Measurements from ENCODE around the gene COL5A2.

Gene COL5A2

GRCh38 chr2:188993247-188993646, 186.3 kb downstream of the COL5A2 start:
- DNase-seq (ENCODE audit: low spot score): no peak

DNA sequence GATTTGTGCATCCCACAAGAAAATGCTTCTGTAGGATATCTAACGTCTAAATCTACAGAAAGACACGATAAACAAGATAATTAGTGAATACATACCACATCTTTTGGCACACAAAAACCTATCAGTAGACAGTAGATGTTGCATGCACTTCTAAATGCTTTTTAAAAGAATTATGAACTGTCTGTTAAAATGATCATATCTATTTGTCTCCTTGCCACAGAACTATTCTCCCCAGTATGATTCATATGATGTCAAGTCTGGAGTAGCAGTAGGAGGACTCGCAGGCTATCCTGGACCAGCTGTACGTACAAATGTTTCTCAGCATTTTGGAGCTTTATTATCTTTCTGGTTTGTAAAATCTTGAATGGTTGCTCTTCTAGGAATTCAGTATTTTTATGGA, 192.7 kb downstream of the COL5A2 start:
- DNase-seq (ENCODE audit: low spot score): no peak

DNA sequence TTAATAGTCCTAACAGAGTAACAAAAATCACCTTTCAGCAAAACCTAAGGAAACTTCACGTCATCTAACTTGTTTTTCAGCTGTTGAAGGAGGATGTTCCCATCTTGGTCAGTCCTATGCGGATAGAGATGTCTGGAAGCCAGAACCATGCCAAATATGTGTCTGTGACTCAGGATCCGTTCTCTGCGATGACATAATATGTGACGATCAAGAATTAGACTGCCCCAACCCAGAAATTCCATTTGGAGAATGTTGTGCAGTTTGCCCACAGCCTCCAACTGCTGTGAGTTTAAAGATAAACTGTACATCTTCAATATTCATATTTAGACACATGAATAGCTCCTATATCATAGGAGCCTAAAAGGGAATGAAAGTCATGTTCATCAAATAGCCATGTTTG, 194.9 kb downstream of the COL5A2 start:
- peak; percentile 31 for DNase-seq (ENCODE audit: low spot score)

DNA sequence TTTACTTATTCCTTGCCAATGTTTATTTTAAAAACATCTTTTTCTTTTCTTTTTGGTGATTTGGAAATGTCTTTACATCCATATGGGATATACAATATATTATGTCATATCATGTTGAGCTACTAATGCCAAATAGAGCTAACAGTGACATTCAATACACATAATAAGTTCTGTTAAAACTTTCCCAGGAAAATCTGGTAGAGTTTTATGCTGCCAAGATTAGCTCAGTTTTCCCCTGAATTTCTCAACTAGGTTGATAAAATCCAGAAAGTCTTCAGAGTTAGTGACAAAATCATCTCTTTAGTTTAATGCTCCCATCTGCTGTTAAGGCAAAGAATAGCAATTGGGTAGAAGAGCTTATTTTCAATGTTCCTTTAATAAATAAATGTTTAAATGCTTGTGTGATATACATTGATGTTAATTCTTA, 195.5 kb downstream of the COL5A2 start:
- DNase-seq (ENCODE audit: low spot score): peak; percentile 61

GRCh38 chr2:188983427-188984064, 196.0 kb downstream of the COL5A2 start:
- peak; percentile 21 for DNase-seq (ENCODE audit: low spot score)
